C4-2B (cell line): Measurements from ENCODE around the gene TCEAL3.
"Not testable (repeated sequence)": the region's sequence is repeated elsewhere in the genome, so short reads cannot be mapped to it uniquely, and the experiment has no call there.

ENCODE experiments used
- H3K27ac ChIP-seq: fragments of 450-650 bp; 2 replicates; pipeline ENCODE4 v1.5.1; 2017
- ZFX ChIP-seq: fragments of 450-650 bp; IDR thresholded peaks from 2 replicates; pipeline ENCODE4 v1.6.1; 2017
- TF ChIP-seq, protein P1 (sequence below): fragments of 450-650 bp; conservative IDR thresholded peaks from 2 replicates; pipeline ENCODE4 v1.5.1; 2017; ENCODE audit warnings: mild to moderate bottlenecking

Gene TCEAL3

DNA sequence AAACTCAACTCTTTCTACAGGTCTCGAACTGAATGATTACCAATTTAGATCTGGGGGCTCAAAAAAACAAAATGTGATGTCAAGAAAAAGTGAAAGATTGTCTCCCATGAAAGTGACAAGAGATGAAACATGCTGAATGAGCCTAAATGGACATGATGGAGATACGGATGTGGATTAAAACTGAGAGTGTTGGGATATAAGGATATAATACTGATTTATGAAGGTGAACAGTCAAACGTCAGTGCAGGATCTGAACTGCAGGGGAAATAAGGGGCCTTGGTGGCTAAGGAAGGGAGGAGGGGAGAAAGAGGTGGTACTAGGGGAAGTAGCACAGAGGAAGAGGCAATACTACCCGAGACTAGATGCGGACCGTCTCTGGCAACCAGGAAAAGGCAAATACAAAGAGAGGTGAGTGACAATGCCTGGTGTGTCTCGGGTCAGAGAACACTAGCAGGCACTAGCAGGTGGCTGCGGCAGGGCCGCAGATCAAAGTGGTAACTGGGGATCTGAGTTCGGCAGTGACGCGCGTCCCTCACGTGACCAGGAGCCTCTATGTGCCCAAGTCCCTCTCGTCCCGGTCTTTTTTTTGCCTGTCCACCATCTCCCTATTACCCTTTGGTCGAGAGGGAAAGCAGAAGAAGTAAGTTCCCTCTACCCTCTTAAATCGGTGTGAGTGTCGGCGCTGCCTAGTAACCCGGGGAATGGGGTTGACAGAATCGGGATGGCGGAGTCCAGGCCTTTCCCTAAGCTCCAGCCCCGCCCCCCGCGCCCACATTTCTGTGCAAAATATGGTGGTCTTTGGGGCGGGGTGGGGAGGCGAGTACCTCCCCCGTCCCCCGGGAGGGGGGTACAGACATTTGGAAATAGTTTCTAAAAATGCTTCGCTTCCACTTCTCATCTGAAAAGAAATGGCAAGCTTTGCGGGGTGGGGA lies 20.9 kb downstream of the TCEAL3 start, which contains the start of gene TCEAL1:
Gene TCEAL1, plus strand, starts transcription at position 590 of the 932 bp plus-strand sequence. CDS start 942 bp downstream, outside the sequence.
- H3K27ac ChIP-seq = peak within 1 kb of the TSS; percentile 81

DNA sequence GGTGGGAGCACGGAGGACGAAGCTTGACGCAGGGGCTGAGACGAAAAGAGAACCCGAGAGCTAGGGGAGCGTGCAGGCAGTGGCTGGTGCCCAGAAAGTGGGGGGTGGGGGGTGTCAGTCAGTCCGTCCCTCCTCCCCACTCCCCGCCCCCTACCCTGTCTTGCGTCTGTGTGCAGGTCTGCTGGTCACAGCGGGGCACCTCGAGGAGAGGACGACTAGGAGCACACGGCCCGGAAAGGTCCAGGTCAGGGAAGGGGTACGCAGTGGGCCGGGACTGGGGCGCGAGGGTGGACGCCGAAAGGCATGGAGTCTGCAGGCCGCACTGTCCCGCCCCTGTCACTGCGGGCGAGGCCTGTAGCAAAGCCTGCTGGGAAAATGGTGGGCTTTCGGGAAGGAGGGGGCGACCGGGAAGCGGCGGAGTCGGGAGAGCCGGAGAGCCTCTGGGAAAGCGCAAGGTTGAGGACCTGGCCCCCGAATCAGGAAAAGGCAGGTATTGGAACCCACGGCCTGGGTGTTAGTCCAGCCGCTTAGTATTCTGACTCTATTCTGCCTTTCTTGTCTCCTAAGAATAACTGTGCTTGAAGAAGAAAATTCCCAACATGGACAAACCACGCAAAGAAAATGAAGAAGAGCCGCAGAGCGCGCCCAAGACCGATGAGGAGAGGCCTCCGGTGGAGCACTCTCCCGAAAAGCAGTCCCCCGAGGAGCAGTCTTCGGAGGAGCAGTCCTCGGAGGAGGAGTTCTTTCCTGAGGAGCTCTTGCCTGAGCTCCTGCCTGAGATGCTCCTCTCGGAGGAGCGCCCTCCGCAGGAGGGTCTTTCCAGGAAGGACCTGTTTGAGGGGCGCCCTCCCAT lies 21.8 kb downstream of the TCEAL3 start:
- peak; percentile 76 for TF ChIP-seq ZFX
- TF ChIP-seq, protein P1, sequence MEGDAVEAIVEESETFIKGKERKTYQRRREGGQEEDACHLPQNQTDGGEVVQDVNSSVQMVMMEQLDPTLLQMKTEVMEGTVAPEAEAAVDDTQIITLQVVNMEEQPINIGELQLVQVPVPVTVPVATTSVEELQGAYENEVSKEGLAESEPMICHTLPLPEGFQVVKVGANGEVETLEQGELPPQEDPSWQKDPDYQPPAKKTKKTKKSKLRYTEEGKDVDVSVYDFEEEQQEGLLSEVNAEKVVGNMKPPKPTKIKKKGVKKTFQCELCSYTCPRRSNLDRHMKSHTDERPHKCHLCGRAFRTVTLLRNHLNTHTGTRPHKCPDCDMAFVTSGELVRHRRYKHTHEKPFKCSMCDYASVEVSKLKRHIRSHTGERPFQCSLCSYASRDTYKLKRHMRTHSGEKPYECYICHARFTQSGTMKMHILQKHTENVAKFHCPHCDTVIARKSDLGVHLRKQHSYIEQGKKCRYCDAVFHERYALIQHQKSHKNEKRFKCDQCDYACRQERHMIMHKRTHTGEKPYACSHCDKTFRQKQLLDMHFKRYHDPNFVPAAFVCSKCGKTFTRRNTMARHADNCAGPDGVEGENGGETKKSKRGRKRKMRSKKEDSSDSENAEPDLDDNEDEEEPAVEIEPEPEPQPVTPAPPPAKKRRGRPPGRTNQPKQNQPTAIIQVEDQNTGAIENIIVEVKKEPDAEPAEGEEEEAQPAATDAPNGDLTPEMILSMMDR = peak; percentile 52
- H3K27ac ChIP-seq = peak overlapping the region; percentile 81

More for the DNA sequence above, 20.9 kb downstream of the TCEAL3 start, which contains the start of gene TCEAL1:
- no peak for TF ChIP-seq ZFX
- TF ChIP-seq, protein P1 = no peak

DNA sequence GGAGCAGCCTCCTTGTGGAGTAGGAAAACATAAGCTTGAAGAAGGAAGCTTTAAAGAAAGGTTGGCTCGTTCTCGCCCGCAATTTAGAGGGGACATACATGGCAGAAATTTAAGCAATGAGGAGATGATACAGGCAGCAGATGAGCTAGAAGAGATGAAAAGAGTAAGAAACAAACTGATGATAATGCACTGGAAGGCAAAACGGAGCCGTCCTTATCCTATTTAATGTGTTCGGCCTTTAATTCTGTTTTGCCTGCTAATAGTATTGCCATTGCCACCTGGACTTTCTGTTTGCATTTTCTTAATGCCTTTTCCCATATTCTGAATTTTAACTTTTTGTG lies 22.4 kb downstream of the TCEAL3 start:
- peak overlapping the region; percentile 81 for H3K27ac ChIP-seq
- TF ChIP-seq, protein P1 = peak; percentile 31
- TF ChIP-seq ZFX = no peak

DNA sequence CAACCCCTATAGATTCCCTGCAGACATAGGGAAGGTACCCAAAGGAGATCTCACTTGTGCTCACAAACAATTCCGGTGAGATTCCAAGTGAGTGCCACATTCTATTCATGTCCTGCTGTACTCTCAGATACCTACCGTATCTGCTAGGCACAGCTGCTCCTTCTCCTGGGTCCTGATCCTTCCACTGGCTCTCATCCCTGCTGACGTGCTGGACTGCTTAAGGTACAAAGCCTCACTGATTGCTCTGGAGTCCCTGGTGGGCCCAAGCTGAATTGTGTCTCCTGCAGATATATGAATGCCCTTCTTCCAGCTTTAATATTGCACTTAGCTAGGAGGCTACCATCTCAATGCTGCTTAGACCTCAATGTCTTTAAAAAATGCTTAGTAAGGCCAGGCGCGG lies 23.4 kb downstream of the TCEAL3 start:
- TF ChIP-seq, protein P1 = no peak
- no peak for TF ChIP-seq ZFX
- no peak overlapping the region for H3K27ac ChIP-seq

DNA sequence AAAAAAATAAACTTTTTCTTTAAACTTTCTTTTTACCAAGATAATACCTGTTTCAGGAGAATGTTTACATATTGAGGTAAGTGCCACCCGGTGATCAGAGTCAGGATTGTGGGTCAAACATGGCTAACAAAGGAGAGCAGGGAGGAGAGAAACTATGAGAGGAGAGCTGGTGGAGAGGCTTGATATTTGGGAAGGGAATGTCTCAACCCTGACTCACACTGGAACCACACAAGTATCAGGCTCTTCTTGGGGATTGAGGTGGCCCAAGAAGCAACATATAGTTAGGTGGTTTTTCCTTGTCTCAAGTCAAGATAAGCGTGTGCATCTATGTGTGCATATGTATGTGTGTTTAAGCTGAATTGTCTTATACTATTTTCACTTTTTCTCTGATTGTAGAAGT lies 27.7 kb downstream of the TCEAL3 start:
- TF ChIP-seq, protein P1 = no peak
- TF ChIP-seq ZFX = no peak
- H3K27ac ChIP-seq = no peak overlapping the region

DNA sequence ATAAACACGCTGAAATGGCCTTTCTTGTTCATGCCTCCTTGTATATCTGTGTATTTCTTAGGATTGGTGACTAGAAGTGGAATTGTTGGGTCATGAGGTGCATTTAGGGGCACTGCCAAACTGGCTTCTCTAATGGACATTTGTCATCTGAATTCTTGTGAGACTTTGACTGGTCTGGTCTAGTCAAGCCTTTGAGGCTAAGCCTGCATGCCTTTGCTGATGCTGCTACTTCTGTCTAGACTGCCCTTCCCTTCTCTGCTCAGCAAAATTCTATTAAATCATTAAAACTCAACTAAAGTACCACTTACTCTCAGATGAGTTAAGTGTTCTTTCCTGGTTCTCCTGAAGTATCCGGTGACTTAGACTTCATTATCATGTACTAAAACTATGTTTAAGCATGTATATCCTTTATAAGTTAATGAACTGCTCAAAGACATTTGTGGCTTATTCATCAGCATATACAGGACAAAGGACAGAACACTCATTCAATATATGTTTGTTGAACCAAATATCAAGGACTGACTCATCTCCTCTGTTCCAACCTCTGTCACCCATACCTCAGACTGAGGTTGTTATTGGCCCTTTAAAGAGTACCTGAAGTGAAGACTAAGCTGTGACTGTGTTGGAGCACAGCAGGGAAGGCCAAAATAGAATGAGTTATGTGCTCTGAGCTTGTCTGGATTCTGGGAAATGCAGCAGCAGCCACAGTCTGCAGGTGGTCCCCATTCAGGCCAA lies 30.0 kb downstream of the TCEAL3 start:
- TF ChIP-seq, protein P1 = no peak
- no peak for TF ChIP-seq ZFX
- H3K27ac ChIP-seq = no peak overlapping the region

DNA sequence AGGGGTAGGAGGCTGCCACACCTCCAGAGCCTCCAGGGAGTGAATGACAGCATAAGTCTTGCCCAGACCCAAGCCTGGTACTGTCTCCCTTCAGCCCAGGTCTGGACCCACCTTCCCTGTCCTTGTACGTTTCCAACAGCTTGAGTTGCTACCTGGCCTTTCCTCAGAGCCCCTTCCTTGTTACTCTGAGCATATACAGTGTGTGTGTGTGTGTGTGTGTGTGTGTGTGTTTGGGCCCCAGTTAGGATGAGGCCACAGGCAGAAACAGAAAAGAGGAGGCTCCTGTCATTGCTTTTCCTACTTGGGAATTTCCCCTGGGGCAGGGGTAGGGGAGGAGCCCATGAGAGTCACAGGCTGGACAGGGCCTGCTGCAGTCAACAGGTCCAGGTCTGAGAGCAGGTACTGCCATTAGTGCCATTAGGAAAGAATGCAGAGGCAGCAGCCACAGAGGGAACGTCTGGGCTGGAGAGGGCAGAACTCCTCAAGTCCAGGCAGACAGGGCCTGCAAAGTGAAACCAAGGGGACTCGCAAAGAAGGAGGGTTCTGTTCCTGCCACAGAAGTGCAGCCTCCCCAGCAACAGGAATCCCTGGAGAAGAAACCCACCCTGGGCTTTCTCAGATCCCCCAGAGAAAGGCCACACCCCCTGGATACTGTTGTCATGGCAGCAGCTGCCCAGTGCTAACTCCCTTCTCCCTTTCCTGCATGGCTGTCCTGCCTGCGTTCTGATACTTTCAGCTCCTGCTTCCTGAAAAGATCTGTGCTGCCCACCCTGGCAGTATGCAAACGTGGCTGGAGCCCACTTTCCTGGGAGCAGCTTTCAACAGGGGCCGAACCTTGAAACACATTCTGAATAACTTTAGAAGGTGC lies 30.9 kb downstream of the TCEAL3 start:
- H3K27ac ChIP-seq = not testable (repeated sequence)
